Stimulated activated CD8-positive, alpha-beta memory T cell treated with anti-CD3 and anti-CD28 coated beads, Interleukin-15, amount 100 ng/mL, for 24 hours (primary cell): ENCODE results near the gene RNF217.

Experiments
- DNase-seq: peaks from one replicate; pipeline ENCODE4 v3.0.0-alpha.2; 2020; ENCODE audit warnings: low read depth

Gene RNF217

DNA sequence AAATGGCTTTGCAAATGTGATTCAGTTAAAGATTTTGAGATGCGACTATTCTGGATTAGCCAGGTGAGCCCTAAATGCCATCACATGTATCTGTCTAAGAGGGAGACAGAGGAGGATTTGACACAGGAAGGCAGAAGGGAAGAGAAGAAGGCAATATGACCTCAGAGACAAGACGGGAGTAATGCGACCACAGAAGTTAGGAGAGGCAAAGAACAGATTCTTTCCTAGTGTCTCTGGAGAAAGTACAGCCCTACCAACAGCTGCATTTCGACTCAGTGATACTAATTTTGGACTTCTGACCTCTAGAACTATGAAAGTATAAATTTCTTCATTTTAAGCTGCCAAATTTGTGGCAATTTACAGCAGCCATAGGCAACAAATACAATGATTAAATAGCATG is 167.1 kb downstream of the RNF217 start:
- no peak for DNase-seq

DNA sequence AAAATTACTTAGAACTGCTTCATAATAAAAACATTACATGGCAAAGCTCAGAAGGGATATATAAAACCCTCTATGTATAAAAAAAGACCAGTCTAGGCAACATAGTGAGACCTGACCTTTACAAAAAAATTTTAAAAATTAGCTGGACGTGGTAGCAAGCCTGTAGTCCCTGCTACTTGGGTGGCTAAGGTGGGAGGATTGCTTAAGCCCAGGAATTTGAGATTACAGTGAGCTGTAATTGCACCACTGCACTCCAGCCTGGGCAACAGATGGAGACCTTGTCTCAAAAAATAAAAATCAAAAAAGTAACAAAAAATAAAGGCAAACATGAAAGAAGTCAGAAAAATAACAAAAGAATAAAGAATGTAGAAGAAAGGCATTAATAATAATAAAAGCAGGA is 169.8 kb downstream of the RNF217 start:
- DNase-seq = no peak

DNA sequence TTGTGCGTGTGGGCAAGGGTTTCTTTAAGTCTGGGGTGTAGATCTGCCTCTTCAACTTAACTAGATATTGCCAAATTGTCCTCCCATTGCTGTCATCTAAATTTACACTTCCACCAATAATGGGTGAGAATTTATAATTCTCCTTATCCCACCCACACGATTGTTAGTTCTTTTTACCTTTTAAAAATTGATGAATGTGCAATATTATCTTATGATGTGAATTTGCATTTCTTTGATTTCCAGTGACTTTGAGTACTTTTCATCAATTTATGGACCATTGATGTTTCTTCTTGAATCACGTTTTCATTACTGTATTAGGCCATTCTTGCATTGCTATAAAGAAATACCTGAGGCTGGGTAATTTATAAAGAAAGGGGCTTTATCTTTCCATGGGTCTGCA is 174.1 kb downstream of the RNF217 start:
- DNase-seq = no peak

DNA sequence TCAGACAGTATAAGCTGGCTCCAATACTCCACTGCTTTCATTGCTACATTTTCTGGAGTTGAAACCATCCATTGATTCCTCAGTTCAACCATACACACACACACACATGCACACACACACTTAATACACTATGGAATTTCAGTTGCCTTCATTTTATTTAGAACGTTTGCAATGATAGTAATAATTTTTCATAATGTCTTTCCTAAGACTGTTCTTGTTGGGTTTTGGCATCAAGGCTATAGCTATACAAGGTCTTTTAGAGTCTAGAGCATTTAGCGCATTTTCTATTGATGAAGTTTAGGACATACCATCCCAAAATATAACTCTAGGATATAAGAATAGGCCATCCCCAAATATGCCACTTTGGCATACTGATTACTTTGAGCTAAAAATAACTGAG is 175.8 kb downstream of the RNF217 start:
- DNase-seq = no peak

DNA sequence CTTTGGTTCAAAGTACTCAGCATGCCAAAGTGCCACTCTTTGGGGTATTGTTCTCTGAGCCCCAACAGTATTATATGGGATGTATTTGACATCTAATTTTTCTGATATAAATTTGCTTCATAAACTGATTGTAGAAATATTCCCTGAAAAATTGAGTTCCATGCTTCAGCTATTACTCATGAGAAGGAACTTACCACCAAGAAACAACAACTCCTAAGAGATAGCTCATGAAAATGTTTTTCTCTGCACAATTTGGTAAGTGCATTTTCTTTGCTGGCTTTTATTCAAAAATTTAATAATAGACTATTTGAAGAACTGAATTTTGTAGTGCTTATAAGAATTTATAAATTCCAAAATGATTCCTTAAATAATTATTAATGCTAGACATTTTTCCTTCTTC is 178.6 kb downstream of the RNF217 start:
- DNase-seq = no peak
